SHP77 treated with DMSO at 0.1 percent for 48 hours (cell line): ENCODE data around the gene IFITM2.

ENCODE experiments used
- DNase-seq: peaks from one replicate; lab custom pipeline; 2025; lab: John Stamatoyannopoulos, UW

The IFITM2 gene

GRCh38 chr11:293271-293851, 14.3 kb upstream of the IFITM2 start:
- DNase-seq: no peak

GRCh38 chr11:293852-294661, 13.6 kb upstream of the IFITM2 start:
- DNase-seq: no peak

GRCh38 chr11:294780-295179, 12.8 kb upstream of the IFITM2 start:
- no peak for DNase-seq

- no peak for DNase-seq
Measured at GRCh38 chr11:295351-296170, 12.1 kb upstream of the IFITM2 start.

GRCh38 chr11:296171-297050, 11.2 kb upstream of the IFITM2 start:
- DNase-seq: no peak

GRCh38 chr11:297051-297585, 10.5 kb upstream of the IFITM2 start:
- DNase-seq: no peak

- DNase-seq: no peak
Measured at GRCh38 chr11:297586-298405, 9.8 kb upstream of the IFITM2 start.

- DNase-seq: no peak
Measured at GRCh38 chr11:298406-299065, 9.1 kb upstream of the IFITM2 start.

GRCh38 chr11:299081-299891, 8.3 kb upstream of the IFITM2 start, which contains the start of gene IFITM5:
IFITM5 (minus strand) TSS chr11:299526; CDS start chr11:299490, 36 bp downstream.
- DNase-seq: no peak

GRCh38 chr11:299951-300735, 7.5 kb upstream of the IFITM2 start:
- DNase-seq: no peak

GRCh38 chr11:303363-303762, 4.3 kb upstream of the IFITM2 start:
- no peak for DNase-seq

GRCh38 chr11:304061-304506, 3.5 kb upstream of the IFITM2 start:
- no peak for DNase-seq

GRCh38 chr11:304915-305843, 2.4 kb upstream of the IFITM2 start:
- DNase-seq: peak; percentile 2

- DNase-seq: no peak
Measured at GRCh38 chr11:305844-306211, 1.8 kb upstream of the IFITM2 start.

GRCh38 chr11:306645-307371, 808 bp upstream of the IFITM2 start:
- DNase-seq: no peak
